ENCODE measurements around the gene CLDN5.
"Not testable (repeated sequence)": the region's sequence is repeated elsewhere in the genome, so short reads cannot be mapped to it uniquely, and the experiment has no call there.

Gene CLDN5

DNA sequence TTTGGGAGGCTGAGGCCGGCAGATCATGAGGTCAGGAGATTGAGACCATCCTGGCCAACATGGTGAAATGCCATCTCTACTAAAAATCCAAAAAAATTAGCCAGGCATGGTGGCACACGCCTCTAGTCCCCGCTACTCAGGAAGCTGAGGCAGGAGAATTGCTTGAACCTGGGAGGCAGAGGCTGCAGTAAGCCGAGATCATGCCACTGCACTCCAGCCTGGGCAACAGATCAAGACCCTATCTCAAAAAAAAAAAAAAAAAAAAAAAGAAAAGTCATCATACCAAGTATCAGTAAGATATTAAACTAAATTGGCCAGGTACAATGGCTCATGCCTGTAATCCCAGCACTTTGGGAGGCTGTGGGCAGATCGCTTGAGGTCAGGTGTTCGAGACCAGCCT is 7.1 kb upstream of the CLDN5 start:
- H3K4me3 ChIP-seq (ENCODE audit: low read depth, low read length); H3K27ac ChIP-seq (ENCODE audit: extremely low read depth, low read depth, low read length); H3K9me3 ChIP-seq (ENCODE audit: control insufficient read depth, insufficient read depth, low read depth, low read length); POLR2A ChIA-PET; H3K4me1 ChIP-seq (ENCODE audit: control insufficient read depth, insufficient read depth, low read length); H3K36me3 ChIP-seq (ENCODE audit: control insufficient read depth in 2 of 2, insufficient read depth in 1 of 2, low read length in 2 of 2): not testable (repeated sequence)
- CTCF ChIA-PET: interaction anchor here (0.7 kb wide), 1 partner anchor 45 kb away, joined by 3 read pairs; no protein-coding TSS in a partner anchor
- TF ChIP-seq ZNF121 (tag by site-specific recombination; IDR thresholded peaks at IDR 0.05): 0 out of 2 replicates have a peak, but pooled peaks have one; percentile 31

DNA sequence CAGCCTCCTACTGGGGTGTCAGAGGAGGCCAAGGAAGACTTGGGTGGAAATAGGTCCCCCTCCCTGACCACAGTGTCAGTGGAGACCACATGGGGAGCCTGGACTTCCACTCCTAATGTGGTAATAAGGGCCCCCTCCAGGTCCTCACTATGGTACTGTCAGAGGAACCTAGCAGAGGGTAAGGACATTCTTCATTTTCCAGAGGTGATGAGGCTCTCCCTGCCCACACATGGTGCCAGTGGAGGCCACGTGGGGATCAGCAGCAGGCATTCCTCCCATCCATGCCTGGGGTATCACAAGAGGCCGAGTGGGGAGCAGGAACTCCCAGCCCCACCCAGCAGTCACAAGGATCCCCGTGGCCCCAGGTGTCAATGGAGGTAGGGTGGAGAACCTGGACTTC is 6.5 kb upstream of the CLDN5 start:
- Histone ChIP-seq H3K4me3 (ENCODE audit: low read depth, low read length) (no peak overlapping the region), H3K4me1 (ENCODE audit: control insufficient read depth, insufficient read depth, low read length) (no peaks in the 10 kb centered on the region), H3K36me3 (ENCODE audit: control insufficient read depth in 2 of 2, insufficient read depth in 1 of 2, low read length in 2 of 2) (no peaks in the 10 kb centered on the region), H3K9me3 (ENCODE audit: control insufficient read depth, insufficient read depth, low read depth, low read length) (no peaks in the 10 kb centered on the region), H3K27ac (ENCODE audit: extremely low read depth, low read depth, low read length) (no peak overlapping the region)
- no peak for TF ChIP-seq ZBTB21 (tag by site-specific recombination; IDR thresholded peaks at IDR 0.05)
- TF ChIP-seq GLIS1 (tag by site-specific recombination; IDR thresholded peaks at IDR 0.05): peak; percentile 72
- TF ChIP-seq ZIC2 (tag by site-specific recombination; IDR thresholded peaks at IDR 0.05): peak; percentile 35; the same call in 1 of the 2 replicates
- TF ChIP-seq ZNF701 (tag by site-specific recombination; IDR thresholded peaks at IDR 0.05): no peak
- POLR2A ChIA-PET: no interaction called here
- CTCF ChIA-PET: interaction anchor here (0.7 kb wide), 1 partner anchor 46 kb away, joined by 3 read pairs; no protein-coding TSS in a partner anchor

DNA sequence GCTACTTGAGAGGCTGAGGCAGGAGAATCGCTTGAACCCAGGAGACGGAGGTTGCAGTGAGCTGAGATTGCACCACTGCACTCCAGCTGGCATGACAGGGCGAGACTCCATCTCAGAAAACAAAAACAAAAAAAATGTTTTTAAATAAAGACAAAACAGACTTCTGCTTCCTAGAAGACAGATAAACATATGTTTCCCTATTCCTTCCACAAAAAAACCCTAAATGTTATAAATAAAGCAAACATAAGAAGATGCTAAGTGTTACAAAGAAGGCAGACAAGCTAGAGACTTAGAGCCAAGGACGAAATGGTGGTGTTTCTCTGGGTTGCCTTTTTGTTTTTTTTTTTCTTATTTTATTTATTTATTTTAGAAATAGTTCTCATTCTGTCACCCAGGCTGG is 5.6 kb upstream of the CLDN5 start:
- Histone ChIP-seq H3K9me3 (ENCODE audit: control insufficient read depth, insufficient read depth, low read depth, low read length) (no peaks in the 10 kb centered on the region), H3K27ac (ENCODE audit: extremely low read depth, low read depth, low read length) (no peak overlapping the region), H3K4me3 (ENCODE audit: low read depth, low read length) (no peak overlapping the region), H3K4me1 (ENCODE audit: control insufficient read depth, insufficient read depth, low read length) (no peaks in the 10 kb centered on the region), H3K36me3 (ENCODE audit: control insufficient read depth in 2 of 2, insufficient read depth in 1 of 2, low read length in 2 of 2) (no peaks in the 10 kb centered on the region)
- ChIA-PET CTCF (interaction anchor here (0.7 to 1.0 kb wide), 4 partner anchors 40 to 376 kb away, joined by 3 to 6 read pairs (median 5); no protein-coding TSS in a partner anchor), POLR2A (no interaction called here)
- TF ChIP-seq ZNF707 (tag by site-specific recombination; IDR thresholded peaks at IDR 0.05) (no peak), ZNF510 (tag by site-specific recombination; IDR thresholded peaks at IDR 0.05; ENCODE audit: insufficient replicate concordance) (no peak), ZNF214 (tag by site-specific recombination; IDR thresholded peaks at IDR 0.05; ENCODE audit: borderline replicate concordance) (no peak), ZNF138 (tag by site-specific recombination; IDR thresholded peaks at IDR 0.05; ENCODE audit: borderline replicate concordance) (no peak), ZNF530 (tag by site-specific recombination; IDR thresholded peaks at IDR 0.05; ENCODE audit: low read depth) (no peak), ZNF292 (tag by site-specific recombination; IDR thresholded peaks at IDR 0.05; ENCODE audit: borderline replicate concordance, low read depth) (no peak), ZNF23 (tag by site-specific recombination; IDR thresholded peaks at IDR 0.05; ENCODE audit: borderline replicate concordance) (no peak), ZFHX2 (tag by site-specific recombination; conservative IDR thresholded peaks at IDR 0.05) (no peak), ZNF335 (tag by site-specific recombination; conservative IDR thresholded peaks at IDR 0.05) (no peak), ZSCAN23 (tag by site-specific recombination; IDR thresholded peaks at IDR 0.05) (no peak), HOXA7 (CRISPR knock-in tag; IDR thresholded peaks at IDR 0.05; ENCODE audit: borderline replicate concordance) (no peak), KLF7 (tag by site-specific recombination; IDR thresholded peaks at IDR 0.05; ENCODE audit: borderline replicate concordance) (no peak), ZNF670 (tag by site-specific recombination; IDR thresholded peaks at IDR 0.05; ENCODE audit: low read depth) (no peak), ZNF621 (tag by site-specific recombination; IDR thresholded peaks at IDR 0.05) (no peak), ZNF610 (tag by site-specific recombination; IDR thresholded peaks at IDR 0.05; ENCODE audit: borderline replicate concordance) (no peak), ZNF112 (tag by site-specific recombination; IDR thresholded peaks at IDR 0.05) (no peak), ZNF184 (tag by site-specific recombination; IDR thresholded peaks at IDR 0.05) (no peak)
- TF ChIP-seq, protein P1, sequence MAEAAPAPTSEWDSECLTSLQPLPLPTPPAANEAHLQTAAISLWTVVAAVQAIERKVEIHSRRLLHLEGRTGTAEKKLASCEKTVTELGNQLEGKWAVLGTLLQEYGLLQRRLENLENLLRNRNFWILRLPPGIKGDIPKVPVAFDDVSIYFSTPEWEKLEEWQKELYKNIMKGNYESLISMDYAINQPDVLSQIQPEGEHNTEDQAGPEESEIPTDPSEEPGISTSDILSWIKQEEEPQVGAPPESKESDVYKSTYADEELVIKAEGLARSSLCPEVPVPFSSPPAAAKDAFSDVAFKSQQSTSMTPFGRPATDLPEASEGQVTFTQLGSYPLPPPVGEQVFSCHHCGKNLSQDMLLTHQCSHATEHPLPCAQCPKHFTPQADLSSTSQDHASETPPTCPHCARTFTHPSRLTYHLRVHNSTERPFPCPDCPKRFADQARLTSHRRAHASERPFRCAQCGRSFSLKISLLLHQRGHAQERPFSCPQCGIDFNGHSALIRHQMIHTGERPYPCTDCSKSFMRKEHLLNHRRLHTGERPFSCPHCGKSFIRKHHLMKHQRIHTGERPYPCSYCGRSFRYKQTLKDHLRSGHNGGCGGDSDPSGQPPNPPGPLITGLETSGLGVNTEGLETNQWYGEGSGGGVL (tag by site-specific recombination; IDR thresholded peaks at IDR 0.05): no peak
- TF ChIP-seq, protein P2, sequence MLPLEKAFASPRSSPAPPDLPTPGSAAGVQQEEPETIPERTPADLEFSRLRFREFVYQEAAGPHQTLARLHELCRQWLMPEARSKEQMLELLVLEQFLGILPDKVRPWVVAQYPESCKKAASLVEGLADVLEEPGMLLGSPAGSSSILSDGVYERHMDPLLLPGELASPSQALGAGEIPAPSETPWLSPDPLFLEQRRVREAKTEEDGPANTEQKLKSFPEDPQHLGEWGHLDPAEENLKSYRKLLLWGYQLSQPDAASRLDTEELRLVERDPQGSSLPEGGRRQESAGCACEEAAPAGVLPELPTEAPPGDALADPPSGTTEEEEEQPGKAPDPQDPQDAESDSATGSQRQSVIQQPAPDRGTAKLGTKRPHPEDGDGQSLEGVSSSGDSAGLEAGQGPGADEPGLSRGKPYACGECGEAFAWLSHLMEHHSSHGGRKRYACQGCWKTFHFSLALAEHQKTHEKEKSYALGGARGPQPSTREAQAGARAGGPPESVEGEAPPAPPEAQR (tag by site-specific recombination; IDR thresholded peaks at IDR 0.05): no peak
- TF ChIP-seq, protein P3, sequence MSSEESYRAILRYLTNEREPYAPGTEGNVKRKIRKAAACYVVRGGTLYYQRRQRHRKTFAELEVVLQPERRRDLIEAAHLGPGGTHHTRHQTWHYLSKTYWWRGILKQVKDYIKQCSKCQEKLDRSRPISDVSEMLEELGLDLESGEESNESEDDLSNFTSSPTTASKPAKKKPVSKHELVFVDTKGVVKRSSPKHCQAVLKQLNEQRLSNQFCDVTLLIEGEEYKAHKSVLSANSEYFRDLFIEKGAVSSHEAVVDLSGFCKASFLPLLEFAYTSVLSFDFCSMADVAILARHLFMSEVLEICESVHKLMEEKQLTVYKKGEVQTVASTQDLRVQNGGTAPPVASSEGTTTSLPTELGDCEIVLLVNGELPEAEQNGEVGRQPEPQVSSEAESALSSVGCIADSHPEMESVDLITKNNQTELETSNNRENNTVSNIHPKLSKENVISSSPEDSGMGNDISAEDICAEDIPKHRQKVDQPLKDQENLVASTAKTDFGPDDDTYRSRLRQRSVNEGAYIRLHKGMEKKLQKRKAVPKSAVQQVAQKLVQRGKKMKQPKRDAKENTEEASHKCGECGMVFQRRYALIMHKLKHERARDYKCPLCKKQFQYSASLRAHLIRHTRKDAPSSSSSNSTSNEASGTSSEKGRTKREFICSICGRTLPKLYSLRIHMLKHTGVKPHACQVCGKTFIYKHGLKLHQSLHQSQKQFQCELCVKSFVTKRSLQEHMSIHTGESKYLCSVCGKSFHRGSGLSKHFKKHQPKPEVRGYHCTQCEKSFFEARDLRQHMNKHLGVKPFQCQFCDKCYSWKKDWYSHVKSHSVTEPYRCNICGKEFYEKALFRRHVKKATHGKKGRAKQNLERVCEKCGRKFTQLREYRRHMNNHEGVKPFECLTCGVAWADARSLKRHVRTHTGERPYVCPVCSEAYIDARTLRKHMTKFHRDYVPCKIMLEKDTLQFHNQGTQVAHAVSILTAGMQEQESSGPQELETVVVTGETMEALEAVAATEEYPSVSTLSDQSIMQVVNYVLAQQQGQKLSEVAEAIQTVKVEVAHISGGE (tag by site-specific recombination; conservative IDR thresholded peaks at IDR 0.05; ENCODE audit: low read depth): no peak
